Stomach (tissue), 4 donors: ENCODE data around the gene CYSTM1.

ENCODE experiments used
- EP300 ChIP-seq: sonication (generic); formaldehyde crosslinking; IDR thresholded peaks from one replicate; pipeline ENCODE4 v1.6.1; 2017; ENCODE audit warnings: antibody characterized with exemption
- POLR2AphosphoS5 ChIP-seq, 3 donors: sonication (generic); formaldehyde crosslinking; IDR thresholded peaks; one replicate each; pipeline ENCODE4 v1.6.1; 2016; ENCODE audit warnings: antibody characterized with exemption in 3 of 3

DNA sequence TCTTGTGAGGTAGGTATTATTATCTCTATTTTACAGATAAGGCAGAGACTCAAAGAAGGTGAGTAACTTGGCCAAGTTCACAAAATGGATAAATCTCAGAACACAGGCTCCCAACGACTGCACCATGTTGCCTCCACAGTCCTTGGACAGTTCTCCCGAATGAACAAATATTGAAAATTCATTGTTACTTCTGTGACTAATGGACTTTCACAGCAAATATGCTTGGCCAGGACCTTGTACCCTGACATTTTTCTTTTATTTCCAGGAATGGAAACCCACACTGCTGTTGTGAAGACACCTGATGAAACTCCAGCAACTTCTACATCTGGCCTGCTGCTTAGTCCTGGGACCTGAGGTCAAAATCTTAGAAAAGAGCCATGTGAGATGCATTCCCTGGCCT, 2.5 kb upstream of the CYSTM1 start:
- TF ChIP-seq EP300 = no peak
- no peak for TF ChIP-seq POLR2AphosphoS5 (IDR thresholded peaks at IDR 0.05)
